Measurements from ENCODE around the gene AMDHD2.
"Not testable (repeated sequence)": the region's sequence is repeated elsewhere in the genome, so short reads cannot be mapped to it uniquely, and the experiment has no call there.

Gene AMDHD2

GRCh38 chr16:2554709-2555425 is 34.7 kb downstream of the AMDHD2 start:
- not testable (repeated sequence) for DNase-seq (ENCODE audit: low read depth); H3K4me3 ChIP-seq (ENCODE audit: low read depth, low read length)

- not testable (repeated sequence) for DNase-seq (ENCODE audit: low read depth); H3K4me3 ChIP-seq (ENCODE audit: low read depth, low read length)
Observed at GRCh38 chr16:2557150-2557549, 37.0 kb downstream of the AMDHD2 start.

- TF ChIP-seq MYC (IDR thresholded peaks at IDR 0.05; ENCODE audit: low read depth, low read length) (0 out of 2 replicates have a peak, but pooled peaks have one; percentile 44), MAX (IDR thresholded peaks at IDR 0.05; ENCODE audit: low read depth, low read length) (peak; percentile 77)
- not testable (repeated sequence) for H3K4me3 ChIP-seq (ENCODE audit: low read depth, low read length); DNase-seq (ENCODE audit: low read depth)
Observed at GRCh38 chr16:2560131-2560797, 40.1 kb downstream of the AMDHD2 start.

DNA sequence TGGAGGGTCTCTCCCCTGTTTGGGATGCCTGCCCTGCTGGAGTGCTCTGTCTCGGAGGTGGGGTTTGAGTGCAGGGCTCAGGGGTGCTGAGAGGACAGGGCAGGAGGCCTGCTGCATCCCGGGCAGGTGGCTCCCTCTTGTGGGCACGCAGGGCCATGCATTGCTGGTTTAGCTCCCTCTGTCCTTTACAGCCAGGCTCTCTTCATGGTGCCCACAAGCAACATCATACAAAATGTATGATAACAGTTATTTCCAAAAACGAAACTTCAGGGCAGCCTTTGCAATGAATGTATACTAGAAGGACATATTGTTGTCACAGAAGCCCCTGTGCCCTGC is 40.6 kb downstream of the AMDHD2 start:
- H3K4me3 ChIP-seq (ENCODE audit: low read depth, low read length); DNase-seq (ENCODE audit: low read depth): not testable (repeated sequence)

GRCh38 chr16:2567506-2567905 is 47.3 kb downstream of the AMDHD2 start:
- not testable (repeated sequence) for H3K4me3 ChIP-seq (ENCODE audit: low read depth, low read length); DNase-seq (ENCODE audit: low read depth)

More for the DNA sequence above, 40.6 kb downstream of the AMDHD2 start:
- TF ChIP-seq, protein P1, sequence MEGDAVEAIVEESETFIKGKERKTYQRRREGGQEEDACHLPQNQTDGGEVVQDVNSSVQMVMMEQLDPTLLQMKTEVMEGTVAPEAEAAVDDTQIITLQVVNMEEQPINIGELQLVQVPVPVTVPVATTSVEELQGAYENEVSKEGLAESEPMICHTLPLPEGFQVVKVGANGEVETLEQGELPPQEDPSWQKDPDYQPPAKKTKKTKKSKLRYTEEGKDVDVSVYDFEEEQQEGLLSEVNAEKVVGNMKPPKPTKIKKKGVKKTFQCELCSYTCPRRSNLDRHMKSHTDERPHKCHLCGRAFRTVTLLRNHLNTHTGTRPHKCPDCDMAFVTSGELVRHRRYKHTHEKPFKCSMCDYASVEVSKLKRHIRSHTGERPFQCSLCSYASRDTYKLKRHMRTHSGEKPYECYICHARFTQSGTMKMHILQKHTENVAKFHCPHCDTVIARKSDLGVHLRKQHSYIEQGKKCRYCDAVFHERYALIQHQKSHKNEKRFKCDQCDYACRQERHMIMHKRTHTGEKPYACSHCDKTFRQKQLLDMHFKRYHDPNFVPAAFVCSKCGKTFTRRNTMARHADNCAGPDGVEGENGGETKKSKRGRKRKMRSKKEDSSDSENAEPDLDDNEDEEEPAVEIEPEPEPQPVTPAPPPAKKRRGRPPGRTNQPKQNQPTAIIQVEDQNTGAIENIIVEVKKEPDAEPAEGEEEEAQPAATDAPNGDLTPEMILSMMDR (IDR thresholded peaks at IDR 0.05; ENCODE audit: low read depth, low read length): peak; percentile 23

DNA sequence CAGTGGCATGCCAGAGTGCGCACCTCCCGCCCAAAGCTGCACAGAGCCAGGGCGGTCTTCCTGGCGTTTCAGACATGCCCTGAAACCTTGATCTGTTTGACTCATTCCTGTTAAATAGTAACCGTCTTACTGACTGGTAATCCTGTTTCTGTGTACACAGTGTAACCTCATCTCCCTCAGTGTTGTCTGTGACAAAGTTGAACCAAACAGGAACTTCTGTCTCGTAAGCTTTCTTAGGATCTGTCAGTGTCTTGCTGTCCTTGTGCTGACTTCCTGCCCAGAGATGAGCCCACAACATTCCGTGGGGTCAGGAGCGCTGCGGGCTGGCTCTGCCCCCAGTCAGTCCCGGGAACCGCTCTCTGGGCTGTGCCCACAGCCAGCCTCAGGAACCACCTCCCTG is 48.4 kb downstream of the AMDHD2 start:
- not testable (repeated sequence) for DNase-seq (ENCODE audit: low read depth)

DNA sequence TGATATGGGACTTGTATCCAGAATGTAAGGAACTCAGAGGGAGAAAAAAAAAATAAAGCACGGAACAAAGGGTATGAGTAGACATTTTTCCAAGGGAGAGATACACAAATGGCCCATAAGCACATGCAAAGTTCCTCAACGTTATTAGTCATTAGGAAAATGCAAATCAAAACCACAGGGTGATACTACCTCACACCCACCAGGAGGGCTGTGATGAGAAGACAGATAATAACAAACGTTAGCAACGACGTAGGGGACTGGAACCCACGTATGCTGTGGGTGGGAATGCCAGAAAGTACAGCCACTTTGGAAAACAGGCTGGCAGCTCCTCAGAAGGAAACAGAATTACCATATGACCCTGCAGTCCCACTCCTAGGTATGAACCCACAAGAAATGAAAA is 52.5 kb downstream of the AMDHD2 start:
- not testable (repeated sequence) for DNase-seq (ENCODE audit: low read depth)

More for the DNA sequence above, 48.4 kb downstream of the AMDHD2 start:
- not testable (repeated sequence) for H3K4me3 ChIP-seq (ENCODE audit: low read depth, low read length)

GRCh38 chr16:2575839-2576238 is 55.7 kb downstream of the AMDHD2 start:
- not testable (repeated sequence) for DNase-seq (ENCODE audit: low read depth); H3K4me3 ChIP-seq (ENCODE audit: low read depth, low read length)

More for the DNA sequence above, 52.5 kb downstream of the AMDHD2 start:
- H3K4me3 ChIP-seq (ENCODE audit: low read depth, low read length): not testable (repeated sequence)

DNA sequence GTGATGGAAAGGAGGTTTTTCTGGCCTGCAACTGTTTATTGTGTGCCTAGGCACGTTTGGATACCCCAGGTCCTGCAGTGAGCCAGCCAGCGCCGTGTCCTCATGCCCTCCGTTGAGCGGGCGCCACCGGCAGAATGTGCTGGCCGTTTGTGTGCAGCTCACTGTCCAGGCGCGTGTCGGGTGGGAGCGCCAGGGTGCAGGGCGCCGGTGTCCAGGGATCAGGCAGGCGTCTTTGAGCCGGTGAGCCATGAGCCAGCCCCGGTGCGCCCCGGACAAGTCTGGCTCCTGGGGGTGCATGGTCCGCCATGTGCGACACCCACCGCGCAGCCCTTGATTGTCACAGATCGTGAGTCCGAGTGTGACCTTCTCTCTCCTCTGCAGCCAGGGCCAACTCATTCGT is 56.9 kb downstream of the AMDHD2 start:
- not testable (repeated sequence) for H3K4me3 ChIP-seq (ENCODE audit: low read depth, low read length); DNase-seq (ENCODE audit: low read depth)

- H3K4me3 ChIP-seq (ENCODE audit: low read depth, low read length); DNase-seq (ENCODE audit: low read depth): not testable (repeated sequence)
Observed at GRCh38 chr16:2578905-2579304, 58.7 kb downstream of the AMDHD2 start.

DNA sequence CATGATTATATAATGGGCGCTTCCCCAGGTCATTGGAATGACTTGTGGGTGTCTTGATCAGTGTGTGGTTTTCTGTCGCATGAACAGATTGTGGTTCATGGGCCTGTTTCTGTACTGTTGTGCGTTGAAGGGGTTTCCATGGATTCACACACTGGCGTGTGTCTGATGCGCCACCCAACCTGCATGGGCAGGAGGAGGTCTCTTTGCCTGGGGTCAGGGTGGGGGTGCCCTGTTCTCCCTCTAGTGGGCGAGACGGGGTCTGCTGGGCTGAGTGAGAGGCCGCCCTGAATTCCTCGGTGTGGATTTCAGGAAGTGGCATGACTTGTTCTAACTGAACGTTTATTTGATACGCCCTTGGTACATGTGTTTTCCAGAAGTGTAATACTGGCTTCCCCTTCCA is 60.0 kb downstream of the AMDHD2 start:
- DNase-seq (ENCODE audit: low read depth): peak; percentile 72
- not testable (repeated sequence) for H3K4me3 ChIP-seq (ENCODE audit: low read depth, low read length)
- TF ChIP-seq, protein P1 (IDR thresholded peaks at IDR 0.05; ENCODE audit: low read depth, low read length): peak; percentile 34

GRCh38 chr16:2580818-2581217 is 60.6 kb downstream of the AMDHD2 start:
- not testable (repeated sequence) for H3K4me3 ChIP-seq (ENCODE audit: low read depth, low read length); DNase-seq (ENCODE audit: low read depth)
